ENCODE measurements around the gene BCAM. TPM values are rescaled to one million over a fixed set of nuclear protein-coding genes. Genes with fewer than 3 reads are reported as not detected.

Gene BCAM
- total RNA-seq, 4 donors from 2014 or later = 32.4 to 76.5 (median 56.6) TPM

DNA sequence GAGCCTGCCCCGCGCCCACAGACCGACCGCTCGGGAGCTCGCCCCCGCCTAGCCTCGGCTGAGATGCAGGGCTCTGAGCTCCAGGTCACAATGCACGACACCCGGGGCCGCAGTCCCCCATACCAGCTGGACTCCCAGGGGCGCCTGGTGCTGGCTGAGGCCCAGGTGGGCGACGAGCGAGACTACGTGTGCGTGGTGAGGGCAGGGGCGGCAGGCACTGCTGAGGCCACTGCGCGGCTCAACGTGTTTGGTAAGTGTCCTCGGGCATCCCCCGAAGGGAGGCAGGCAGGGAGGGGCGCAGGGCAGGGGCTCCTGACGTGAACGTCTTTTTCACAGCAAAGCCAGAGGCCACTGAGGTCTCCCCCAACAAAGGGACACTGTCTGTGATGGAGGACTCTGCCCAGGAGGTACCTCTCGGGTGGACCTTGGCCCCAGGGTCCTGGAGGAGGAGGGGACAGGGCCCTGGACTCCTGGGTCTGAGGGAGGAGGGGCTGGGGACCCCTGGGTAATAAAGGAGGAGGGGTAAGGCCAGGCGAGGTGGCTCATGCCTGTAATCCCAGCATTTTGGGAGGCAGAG lies 3.3 kb downstream of the BCAM start:
- H3K27me3 ChIP-seq = no peaks in the 10 kb centered on the region
- H3K27ac ChIP-seq (replicated peaks in 1 of 4) = no peak overlapping the region
- 87% methylated on average over 24 of the region's 28 CpGs for WGBS
- TF ChIP-seq, protein P1, sequence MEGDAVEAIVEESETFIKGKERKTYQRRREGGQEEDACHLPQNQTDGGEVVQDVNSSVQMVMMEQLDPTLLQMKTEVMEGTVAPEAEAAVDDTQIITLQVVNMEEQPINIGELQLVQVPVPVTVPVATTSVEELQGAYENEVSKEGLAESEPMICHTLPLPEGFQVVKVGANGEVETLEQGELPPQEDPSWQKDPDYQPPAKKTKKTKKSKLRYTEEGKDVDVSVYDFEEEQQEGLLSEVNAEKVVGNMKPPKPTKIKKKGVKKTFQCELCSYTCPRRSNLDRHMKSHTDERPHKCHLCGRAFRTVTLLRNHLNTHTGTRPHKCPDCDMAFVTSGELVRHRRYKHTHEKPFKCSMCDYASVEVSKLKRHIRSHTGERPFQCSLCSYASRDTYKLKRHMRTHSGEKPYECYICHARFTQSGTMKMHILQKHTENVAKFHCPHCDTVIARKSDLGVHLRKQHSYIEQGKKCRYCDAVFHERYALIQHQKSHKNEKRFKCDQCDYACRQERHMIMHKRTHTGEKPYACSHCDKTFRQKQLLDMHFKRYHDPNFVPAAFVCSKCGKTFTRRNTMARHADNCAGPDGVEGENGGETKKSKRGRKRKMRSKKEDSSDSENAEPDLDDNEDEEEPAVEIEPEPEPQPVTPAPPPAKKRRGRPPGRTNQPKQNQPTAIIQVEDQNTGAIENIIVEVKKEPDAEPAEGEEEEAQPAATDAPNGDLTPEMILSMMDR (IDR thresholded peaks at IDR 0.05) = no peak
- TF ChIP-seq POLR2AphosphoS5 (IDR thresholded peaks at IDR 0.05) = no peak
- TF ChIP-seq POLR2A (IDR thresholded peaks at IDR 0.05; ENCODE audit: low read depth) = no peak
- H3K4me1 ChIP-seq = peaks cover 27 to 41% (median 37%) of the 10 kb centered on the region in 4 donors
- intact Hi-C loops (cut with DNase I) = no loop called here
- no peak for DNase-seq (ENCODE audit: extremely low spot score)
- H3K4me3 ChIP-seq = no peak overlapping the region
- no peaks in the 10 kb centered on the region for H3K9me3 ChIP-seq
- H3K36me3 ChIP-seq = peaks cover 0 to 46% (median 33%) of the 10 kb centered on the region in 4 donors

DNA sequence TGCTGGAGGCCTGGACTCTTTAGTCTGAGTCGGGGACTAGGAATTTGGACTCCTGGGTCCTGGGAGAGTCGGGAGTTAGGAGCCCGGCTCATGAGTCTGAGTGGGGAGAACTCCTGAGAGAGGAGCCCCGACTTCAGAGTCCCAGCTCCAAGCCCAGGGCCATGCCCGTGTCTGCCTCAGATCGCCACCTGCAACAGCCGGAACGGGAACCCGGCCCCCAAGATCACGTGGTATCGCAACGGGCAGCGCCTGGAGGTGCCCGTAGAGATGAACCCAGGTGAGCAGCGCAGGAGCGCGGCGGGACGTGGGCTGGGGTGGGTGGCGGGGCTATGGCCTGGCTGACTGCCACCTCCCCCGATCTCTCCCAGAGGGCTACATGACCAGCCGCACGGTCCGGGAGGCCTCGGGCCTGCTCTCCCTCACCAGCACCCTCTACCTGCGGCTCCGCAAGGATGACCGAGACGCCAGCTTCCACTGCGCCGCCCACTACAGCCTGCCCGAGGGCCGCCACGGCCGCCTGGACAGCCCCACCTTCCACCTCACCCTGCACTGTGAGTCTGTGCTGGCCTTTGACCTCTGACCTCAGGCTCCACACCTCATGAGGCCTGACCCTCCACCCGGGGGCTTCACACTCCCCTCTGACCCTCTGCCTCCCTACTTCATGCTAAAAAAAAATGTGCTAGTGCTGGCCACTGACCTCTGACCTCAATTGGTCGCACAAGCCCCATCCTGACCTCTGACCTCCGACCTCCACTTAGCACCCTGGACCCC lies 4.4 kb downstream of the BCAM start:
- intact Hi-C loops (cut with DNase I) = no loop called here
- H3K27ac ChIP-seq (replicated peaks in 1 of 4) = no peak overlapping the region

DNA sequence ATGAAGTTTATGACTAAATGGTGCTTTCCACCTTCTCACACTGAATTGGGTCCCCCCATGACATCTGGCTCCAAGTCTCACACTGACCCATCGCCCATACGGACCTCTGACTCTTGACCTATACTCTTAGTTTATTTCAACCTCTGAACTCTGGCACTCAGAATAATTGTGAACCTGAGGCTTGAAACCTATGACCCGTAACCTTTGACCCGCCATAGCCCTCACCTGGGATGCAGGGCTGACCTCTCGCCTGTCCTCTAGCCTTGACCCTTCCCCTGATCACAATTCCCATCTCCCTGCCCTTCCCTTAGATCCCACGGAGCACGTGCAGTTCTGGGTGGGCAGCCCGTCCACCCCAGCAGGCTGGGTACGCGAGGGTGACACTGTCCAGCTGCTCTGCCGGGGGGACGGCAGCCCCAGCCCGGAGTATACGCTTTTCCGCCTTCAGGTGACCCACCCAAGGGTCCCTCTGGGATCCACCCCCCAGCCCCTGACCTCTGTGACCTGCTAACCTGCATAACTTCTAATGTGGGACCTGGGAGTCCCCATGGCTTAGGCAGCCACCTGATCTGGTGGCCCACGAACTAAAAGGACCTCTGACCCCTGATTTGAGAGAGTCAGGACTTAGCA lies 5.1 kb downstream of the BCAM start:
- no peak for TF ChIP-seq EP300 (IDR thresholded peaks at IDR 0.05)
- 91% methylated on average over 16 of the region's 16 CpGs for WGBS
- Histone ChIP-seq H3K27ac (replicated peaks in 1 of 4) (no peak overlapping the region), H3K27me3 (peaks cover 0 to 6% (median 0%) of the 10 kb centered on the region in 4 donors), H3K4me1 (peaks cover 17 to 25% (median 24%) of the 10 kb centered on the region in 4 donors), H3K9me3 (no peaks in the 10 kb centered on the region), H3K36me3 (peaks cover 0 to 54% (median 36%) of the 10 kb centered on the region in 4 donors), H3K4me3 (no peak overlapping the region)
- DNase-seq (ENCODE audit: extremely low spot score) = no peak
- intact Hi-C loops (cut with DNase I) = no loop called here

More for the DNA sequence above, 4.4 kb downstream of the BCAM start:
- peaks cover 0 to 47% (median 33%) of the 10 kb centered on the region in 4 donors for H3K36me3 ChIP-seq
- no peak overlapping the region for H3K4me3 ChIP-seq
- H3K9me3 ChIP-seq = no peaks in the 10 kb centered on the region
- TF ChIP-seq, protein P1 (IDR thresholded peaks at IDR 0.05) = no peak
- TF ChIP-seq POLR2AphosphoS5 (IDR thresholded peaks at IDR 0.05) = no peak
- TF ChIP-seq EP300 (IDR thresholded peaks at IDR 0.05) = no peak
- no peak for TF ChIP-seq POLR2A (IDR thresholded peaks at IDR 0.05; ENCODE audit: low read depth)
- DNase-seq (ENCODE audit: extremely low spot score) = no peak
- H3K4me1 ChIP-seq = peaks cover 21 to 31% (median 31%) of the 10 kb centered on the region in 4 donors
- peaks cover 0 to under 1% (median 0%) of the 10 kb centered on the region in 4 donors for H3K27me3 ChIP-seq
- WGBS = 90% methylated on average over 27 of the region's 38 CpGs

DNA sequence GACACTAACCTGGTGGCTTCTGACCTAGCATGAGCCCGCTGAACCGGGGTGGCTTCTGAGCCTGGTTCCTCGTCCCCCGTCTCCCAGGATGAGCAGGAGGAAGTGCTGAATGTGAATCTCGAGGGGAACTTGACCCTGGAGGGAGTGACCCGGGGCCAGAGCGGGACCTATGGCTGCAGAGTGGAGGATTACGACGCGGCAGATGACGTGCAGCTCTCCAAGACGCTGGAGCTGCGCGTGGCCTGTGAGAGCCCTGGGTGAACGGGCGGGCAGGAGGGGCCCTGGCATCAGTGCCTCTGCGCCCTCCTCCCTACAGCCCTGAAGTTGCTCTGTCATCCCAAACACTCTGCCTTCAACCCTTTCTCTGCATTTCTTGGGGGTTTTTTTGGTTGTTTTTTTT lies 5.6 kb downstream of the BCAM start:
- DNase-seq (ENCODE audit: extremely low spot score) = no peak
- H3K27me3 ChIP-seq = peaks cover 0 to 12% (median 0%) of the 10 kb centered on the region in 4 donors
- no peak overlapping the region for H3K4me3 ChIP-seq
- H3K9me3 ChIP-seq = no peaks in the 10 kb centered on the region
- intact Hi-C loops (cut with DNase I) = no loop called here
- no peak overlapping the region for H3K27ac ChIP-seq (replicated peaks in 1 of 4)
- peaks cover 0 to 60% (median 38%) of the 10 kb centered on the region in 4 donors for H3K36me3 ChIP-seq
- 87% methylated on average over 14 of the region's 17 CpGs for WGBS
- TF ChIP-seq POLR2A (IDR thresholded peaks at IDR 0.05; ENCODE audit: low read depth) (no peak), EP300 (IDR thresholded peaks at IDR 0.05) (no peak), POLR2AphosphoS5 (IDR thresholded peaks at IDR 0.05) (no peak)
- TF ChIP-seq, protein P1 (IDR thresholded peaks at IDR 0.05) = no peak
- H3K4me1 ChIP-seq = peaks cover 11 to 19% (median 18%) of the 10 kb centered on the region in 4 donors

DNA sequence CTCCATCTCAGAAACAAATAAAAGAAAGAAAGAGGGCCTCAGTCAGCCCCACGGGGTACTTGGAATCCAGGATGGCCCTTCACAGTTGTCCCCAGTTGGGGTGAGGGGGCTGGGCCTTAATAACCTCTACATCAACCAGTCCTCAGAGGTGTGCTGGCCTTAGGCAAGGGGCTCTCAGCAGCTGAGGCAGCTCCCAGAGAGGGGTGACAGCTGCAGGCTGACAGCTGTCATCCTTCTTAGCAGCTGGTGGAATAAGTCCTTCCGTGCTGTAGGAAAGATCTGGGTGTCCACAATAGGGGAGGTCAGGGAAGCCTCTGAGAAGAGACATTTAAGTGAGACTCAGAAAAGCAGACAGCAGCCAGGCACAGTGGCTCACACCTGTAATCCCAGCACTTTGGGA lies 7.4 kb downstream of the BCAM start:
- Histone ChIP-seq H3K27ac (replicated peaks in 1 of 4) (no peak overlapping the region), H3K4me1 (peaks cover 12 to 14% (median 12%) of the 10 kb centered on the region in 4 donors), H3K9me3 (no peaks in the 10 kb centered on the region), H3K36me3 (peaks cover 0 to 59% (median 37%) of the 10 kb centered on the region in 4 donors), H3K4me3 (no peak overlapping the region), H3K27me3 (peaks cover 0 to 26% (median 0%) of the 10 kb centered on the region in 4 donors)
- no peak for DNase-seq (ENCODE audit: extremely low spot score)
- intact Hi-C loops (cut with DNase I) = no loop called here
- no peak for TF ChIP-seq POLR2A (IDR thresholded peaks at IDR 0.05; ENCODE audit: low read depth)
- TF ChIP-seq EP300 (IDR thresholded peaks at IDR 0.05) = no peak
- no peak for TF ChIP-seq POLR2AphosphoS5 (IDR thresholded peaks at IDR 0.05)
- TF ChIP-seq, protein P1 (IDR thresholded peaks at IDR 0.05) = no peak
- WGBS = 53% methylated on average over 2 of the region's 2 CpGs
